ENCODE data around the gene TMEM74B.

Gene TMEM74B

DNA sequence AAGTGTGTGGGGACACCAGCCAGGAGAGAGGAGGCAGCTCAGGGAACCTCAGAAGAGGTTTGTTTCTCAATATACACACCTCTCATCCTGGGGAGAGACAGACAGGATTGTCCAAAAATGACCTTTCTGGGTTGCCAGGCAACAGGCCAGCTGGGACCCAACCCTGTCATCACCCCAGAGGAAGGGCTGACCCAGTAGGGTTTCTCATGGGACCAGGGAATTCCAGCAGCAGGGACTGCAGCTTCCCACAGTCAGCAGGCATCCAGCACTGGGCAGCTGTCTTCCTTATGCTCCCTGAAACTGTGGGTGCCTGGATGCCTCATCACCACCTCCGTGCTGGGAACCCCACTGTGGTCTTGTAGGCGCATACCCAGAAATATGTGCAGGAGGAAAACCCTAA lies 19.8 kb upstream of the TMEM74B start:
- DNase-seq, result no peak

DNA sequence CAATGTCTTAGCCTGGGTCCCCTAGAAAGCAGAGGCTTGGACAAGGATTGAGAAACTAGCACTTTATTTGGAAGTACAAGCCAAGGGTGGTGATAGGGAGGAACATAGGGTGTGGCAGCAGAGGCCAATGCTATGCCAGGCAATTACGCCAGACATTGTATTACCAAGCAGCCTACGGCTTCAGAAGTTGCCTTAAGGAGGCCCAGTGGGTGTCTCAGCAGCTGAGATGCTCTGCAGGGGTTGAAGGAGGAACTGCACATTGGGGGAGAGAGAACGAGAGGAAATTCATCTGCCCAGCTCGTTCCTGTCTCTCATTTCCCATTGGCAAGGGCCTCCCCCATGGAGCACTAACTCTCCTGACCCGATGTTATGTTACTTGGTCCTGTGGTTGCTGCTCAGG lies 19.3 kb upstream of the TMEM74B start:
- no peak for DNase-seq

DNA sequence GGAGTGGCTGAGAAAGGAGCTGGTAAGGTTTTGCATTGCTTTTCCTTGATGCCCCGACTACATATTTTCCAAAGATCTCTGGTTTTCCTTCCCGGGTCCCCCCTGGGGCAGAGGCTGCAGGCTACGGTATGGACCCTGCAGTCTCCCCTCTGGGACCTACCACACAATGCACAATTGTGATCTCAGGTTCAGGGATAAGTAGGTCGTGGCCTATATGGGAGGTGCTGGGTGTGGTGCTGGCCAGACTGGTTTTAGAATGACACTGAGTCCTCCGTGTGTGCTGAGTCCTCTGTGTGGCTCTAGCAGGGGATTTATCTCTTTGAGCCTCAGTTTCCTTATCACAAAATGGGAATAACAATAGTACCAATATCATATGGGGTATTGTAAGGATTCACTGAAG lies 18.8 kb upstream of the TMEM74B start:
- no peak for DNase-seq

DNA sequence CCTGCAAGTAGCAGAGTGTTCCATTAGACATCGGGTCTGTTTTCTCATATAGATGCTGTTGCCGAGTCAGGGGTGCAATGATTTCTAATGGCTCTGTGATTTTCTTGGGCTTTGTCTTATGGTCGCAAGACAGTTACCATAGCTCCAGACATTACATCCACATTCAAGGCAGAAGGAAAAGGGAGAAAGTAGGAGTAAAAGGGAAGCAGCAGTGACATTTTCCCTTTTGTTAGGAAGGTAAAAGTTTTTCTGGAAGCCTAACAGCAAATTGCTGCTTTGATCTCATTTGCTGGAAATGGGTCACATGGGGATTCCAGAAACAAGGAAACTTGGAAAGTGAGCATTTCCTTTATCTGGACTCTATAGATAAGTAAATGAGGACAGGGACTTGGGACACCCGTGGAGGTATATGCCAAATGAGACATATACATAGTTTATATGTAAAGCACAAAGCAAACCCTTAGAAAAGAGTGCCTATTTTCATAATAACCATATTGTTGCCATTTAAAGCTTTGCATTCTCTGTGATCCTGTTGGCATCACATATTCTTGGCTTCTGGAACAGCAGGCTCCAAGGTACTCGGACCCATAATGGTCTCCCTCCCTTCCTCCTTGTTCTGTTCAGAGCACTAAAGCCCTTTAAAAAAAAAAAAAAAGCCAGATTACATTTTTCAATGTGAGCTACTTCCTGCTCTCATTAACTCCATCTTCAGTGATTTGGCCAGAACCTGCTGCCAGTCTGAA lies 18.2 kb upstream of the TMEM74B start, which contains the start of gene C20orf202:
Gene C20orf202, plus strand, starts transcription at position 693 of the 743 bp plus-strand sequence. CDS start 132 bp downstream, outside the sequence.
- no peak for DNase-seq

DNA sequence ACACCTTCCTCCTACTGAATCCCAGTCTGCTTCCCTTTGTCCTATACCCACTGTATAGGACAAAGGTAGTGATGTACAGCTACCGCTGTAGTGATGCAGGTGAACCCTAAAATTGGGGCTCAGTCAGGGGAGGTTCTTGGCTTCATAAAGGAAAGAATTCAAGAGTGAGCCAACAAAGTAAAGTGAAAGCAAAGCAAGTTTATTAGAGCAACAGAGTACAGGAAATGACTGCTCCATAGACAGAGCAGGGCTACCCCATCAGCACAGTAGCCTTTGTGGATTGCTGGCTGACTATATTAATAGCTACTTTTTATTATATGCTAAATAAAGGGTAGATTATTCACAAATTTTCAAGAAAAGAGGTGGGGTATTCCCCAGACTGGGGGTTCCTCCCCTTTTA lies 15.2 kb upstream of the TMEM74B start:
- DNase-seq, result no peak

DNA sequence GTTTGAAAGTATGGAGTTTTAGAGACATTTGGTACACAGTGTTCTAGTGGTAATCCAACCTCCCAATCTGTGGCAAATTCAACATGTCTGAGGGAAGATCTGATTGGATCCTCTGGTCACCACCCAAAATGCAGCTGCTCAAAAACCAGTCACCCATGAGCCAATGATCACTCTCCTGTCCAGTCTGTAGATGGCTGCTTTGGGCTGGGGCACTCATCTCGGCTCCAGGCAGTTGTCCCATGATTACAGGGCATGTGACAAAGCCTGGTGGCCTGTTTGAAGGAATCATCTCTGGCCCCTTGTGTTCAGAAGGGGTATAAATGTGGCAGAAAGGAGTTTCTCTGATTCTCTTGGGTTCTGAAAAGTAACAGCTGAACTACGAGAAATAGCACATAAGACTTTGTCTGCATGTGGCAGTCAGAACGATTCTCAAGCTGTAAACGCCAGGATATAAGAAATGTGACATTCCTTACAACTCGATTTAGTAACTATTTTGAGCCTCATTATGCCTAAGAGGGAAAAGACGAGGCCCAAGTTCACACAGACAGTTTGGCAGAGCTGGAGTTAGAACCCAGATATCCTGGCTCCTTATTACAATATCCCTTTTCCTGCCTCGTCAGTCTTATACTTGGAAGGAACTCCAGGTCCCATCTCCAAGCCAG lies 14.6 kb upstream of the TMEM74B start:
- DNase-seq, result no peak

DNA sequence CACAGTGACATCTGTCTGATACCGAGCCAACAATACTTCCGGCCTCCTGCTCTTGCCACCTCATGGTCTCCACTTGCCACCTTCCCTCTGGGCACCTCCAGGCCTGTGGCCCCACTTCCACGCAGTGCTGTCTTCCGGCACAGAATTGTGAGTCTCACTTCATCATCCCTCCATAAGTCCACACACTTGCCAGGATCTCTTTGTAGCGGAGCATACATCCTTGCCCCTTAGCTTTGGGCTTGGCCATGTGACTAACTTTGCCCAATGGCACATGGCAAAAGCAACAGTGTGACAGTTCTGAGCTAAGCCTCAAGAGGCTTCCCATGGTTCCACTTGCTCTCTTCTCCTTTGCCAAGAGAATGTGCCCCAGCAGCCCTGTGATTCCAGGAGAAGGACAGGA lies 14.0 kb upstream of the TMEM74B start:
- DNase-seq, result no peak

DNA sequence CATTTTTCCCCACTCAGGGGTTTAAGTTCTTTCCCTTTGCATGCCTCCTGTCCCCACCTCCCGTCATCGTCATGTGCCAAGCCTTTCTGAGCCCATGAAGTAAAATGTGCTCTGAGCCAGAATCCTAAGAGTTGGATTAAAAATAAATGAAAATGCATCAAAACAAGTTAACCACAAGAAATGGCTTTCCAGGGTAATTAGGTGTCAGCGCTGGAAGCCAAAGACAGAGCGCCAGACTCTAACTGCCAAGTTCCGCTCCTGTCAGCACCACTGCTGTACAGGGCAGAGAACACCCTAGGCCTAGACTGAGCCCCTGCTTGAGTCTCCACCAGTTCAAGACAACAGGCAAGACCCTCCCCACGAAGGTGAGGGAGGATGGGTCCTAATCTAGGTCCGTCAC lies 13.0 kb upstream of the TMEM74B start:
- no peak for DNase-seq

DNA sequence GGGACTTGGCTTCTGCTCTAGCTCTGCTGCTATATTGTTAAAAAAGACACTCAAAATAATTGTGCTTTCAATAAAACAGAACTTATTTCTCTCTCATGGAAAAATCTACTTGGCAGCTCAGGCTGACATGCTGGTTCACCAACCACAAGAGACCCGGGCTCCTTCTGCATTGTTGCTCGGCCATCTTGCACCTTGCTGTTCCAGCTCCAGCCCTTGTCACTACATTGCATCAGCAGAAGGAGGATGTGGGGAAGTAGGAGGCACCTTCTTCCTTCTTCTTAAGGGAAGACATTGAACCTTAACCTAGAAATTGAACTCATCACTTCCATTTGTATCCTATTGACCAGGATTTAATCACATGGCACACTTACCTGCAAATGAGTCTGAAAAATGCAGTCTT lies 11.9 kb upstream of the TMEM74B start:
- DNase-seq, result no peak

DNA sequence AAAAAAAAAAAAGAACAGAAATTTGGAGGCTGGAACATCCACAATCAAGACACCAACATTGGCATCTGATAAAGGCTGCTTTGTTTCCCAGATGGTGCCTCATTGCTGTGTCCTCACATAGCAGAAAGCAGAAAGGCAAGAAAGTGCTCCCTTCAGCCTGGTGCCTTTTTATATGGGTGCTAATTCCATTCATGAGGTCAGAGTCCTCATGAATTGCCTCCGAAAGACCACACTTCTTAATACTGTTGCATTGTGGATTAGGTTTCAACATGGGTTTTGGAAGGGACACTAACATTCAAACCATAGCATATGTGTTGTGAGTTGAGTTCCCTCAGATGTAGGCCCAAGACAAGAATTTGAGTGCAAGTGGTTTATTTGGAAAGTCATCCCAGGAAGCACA lies 10.4 kb upstream of the TMEM74B start:
- no peak for DNase-seq

DNA sequence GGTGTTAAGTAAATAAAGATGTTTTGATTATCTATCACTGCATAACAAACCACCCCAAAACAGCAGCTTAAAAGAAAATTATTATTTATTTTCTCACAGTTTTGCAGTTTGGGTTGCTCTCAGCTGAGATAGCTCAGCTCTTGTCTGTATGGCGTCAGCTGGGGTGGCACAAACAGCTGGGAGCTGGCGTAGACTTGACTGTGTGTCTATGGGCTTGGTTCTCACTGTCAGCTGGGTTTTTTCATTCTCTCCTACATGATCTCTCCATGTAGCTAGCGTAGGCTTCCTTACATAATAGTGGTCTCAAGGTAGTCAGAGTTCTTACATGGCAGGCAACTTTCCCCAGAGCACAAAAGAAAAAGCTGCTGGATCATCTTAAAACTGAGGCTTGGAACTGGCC lies 6.5 kb upstream of the TMEM74B start:
- no peak for DNase-seq

DNA sequence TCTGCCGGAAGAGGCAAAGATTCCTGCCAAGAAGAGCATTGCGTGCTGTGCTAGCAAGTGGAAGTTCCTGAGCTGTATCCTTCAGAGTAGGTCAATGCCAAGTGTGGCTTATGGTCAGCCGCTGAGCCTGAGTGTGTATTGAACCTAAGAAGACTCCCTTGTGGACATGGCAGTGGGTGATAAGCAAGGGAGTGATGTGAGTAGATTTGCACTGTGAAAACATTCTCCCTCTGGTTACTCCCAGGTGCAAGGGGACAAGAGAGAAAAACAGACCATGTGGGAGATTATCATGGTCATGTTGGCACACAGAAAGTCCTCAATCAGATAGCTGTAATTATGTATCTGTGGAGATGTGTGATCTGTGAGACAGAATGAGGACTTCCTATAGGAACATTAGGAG lies 6.1 kb upstream of the TMEM74B start:
- DNase-seq, result no peak

DNA sequence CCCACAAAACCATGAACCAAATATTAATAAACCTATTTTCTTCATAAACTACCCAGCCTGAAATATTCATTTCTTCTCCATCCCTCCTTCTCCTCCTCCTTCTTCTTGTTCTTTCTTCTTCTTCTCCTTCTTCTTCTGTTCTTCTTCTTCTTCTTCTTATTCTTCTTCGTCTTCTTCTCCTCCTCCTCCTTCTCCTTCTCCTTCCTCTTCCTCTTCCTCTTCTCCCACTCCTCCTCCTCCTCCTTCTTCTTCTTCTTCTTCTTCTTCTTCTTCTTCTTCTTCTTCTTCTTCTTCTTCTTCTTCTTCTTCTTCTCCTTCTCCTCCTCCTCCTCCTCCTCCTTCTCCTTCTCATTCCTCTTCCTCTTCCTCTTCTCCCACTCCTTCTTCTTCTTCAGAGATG lies 5.0 kb upstream of the TMEM74B start:
- DNase-seq, result no peak

DNA sequence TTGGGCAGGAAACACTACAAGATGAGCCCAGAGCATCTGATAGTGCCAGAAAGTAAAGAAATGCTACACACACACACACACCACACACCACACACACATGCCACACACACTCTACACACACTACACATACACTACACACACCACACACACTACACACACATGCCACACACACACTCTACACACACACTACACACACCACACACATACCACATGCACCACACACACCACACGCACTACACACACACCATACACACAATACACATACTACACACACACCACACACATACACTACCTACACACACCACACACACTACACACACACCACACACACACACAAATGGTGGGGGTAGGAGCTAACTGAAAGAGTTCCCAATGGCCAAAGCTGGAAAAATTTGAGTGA lies 3.6 kb upstream of the TMEM74B start:
- DNase-seq, result no peak

DNA sequence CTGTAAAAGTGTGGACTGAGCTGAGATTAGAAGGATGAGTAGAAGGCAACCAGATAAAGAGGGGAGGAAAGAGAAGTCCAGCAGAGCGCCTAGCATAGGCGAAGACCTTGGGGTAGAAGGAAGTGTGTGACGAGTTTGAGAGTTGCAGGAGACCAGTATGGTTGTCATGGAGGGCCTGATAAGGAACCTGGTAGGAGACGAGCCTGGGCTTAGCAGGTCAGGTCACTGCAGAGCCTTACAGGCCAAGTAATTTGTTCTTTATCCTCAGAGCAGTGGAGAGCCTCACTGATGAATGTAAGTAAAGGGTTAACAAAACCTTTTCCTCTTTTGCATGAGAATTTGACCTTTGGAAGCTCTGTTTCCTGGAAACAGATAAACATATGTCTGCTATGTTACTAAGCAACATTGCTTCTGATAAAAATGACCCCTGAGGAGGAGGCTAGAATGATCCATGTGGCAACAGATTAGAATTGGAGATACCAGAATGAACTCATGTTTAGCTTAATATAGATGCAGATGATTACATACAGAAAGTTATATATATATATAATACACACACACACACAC lies 2.9 kb upstream of the TMEM74B start:
- no peak for DNase-seq

DNA sequence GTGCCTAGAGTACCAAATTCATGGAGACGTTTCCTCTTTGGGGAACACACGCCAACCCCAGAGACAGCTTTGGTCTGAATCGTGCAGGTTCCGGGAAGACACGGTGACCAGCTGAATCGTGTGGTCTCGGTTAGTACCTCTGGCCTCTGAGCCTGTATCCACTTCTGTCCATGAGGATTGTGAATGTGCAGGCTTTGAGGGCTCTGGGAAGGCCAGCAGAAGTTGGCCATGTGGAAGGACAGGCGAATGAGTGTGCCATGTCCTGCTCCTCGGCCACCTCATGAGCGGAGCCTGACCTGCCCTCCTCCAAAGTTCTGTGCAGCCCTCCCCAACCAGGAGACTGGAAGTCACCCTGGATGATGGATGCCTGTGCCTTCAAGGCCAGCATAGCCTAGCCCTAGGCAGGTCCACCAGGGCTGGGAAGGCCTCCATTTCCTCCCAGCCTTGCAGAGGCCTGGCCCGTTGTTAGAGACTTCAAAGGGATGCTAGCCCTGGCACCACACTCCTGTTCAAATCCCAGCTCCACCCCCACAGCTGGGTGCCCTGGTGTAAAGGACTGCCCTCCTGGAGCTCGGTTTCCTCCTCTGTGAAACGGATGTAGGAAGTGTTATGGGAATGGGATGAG lies 1.7 kb upstream of the TMEM74B start:
- DNase-seq, result no peak

DNA sequence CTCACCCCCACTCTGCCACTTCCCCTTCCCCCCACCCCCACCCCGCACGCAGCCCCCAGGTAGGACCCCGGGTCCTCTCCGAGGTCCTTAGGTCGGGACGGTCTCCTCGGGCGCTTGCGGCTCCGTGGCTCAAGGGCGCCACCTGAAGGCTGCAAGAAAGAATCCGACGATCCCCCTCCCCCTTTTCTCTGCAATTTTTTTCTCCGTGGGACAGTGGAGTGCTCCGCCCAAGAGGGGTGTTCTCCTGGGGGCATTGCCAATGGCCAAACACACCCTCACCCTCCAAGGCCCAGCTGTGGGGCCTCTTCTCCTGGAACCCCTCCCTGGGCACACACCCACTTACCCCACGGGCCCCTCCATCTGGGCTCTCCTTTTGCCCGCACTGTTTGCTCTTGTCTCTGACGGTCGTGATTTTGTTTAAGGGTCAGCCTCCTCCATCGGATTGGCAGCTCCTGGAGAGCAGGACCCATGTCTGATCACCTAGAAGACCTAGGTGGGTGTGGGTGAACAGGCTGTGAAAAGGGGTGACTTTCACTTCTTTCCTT lies 1.1 kb upstream of the TMEM74B start:
- DNase-seq, result peak; percentile 47

DNA sequence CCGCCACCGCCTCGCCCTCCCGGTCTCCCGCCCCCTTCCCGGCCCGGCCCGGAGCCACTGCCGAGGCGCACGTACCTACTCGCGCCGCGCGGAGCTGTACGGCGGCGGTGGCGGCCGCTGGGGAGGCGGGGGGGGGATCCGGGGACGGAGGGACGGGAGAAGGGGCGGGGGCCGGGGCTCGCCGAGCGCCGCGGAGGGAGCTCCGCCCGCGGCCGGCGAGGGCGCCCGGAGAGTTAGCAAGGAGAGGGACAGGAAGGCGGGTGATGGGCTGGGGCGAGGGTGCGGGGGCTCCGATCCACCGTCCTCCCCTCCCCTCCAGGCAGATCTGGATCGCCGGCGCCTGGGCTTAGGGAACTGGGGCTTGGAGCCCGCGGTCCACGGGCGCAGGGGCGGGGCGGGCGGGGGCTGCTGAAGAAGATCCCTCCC lies 548 bp upstream of the TMEM74B start:
- DNase-seq, result peak; percentile 30

DNA sequence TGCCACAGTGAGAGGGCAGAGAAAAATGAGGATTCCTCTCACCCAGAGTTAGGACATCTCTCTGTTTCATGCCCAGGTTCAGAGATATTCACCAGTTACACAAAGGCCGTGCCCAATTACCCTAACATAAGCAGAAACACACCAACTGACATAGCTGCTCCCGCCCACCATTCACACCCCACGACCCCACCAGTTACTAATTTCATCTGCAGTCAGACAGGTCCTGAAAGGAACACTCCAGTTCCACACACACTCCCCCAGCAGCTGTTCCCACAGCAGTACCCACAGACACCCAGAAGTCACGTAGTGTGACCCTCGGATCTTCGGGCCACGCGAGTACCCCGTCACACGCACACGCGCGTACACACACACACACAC lies 532 bp downstream of the TMEM74B start:
- DNase-seq, result no peak

DNA sequence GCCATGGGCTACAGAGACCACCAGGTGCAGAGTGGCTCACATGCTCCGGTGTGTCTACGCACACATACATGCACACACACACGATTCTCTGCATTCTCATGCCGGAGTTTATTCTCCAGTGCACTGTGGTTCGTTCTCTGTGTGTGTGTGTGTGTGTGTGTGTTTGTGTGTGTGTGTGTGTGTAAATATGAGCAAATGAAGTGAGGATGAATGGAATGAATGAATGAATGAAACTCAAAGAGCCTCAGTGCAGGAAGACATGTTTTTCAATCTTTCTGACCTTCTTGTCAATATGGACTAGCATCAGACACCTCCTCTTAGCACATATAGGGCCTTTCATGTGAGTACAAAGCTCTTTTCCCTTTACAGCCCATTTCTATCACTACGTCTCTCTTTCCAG lies 1.6 kb downstream of the TMEM74B start:
- no peak for DNase-seq

DNA sequence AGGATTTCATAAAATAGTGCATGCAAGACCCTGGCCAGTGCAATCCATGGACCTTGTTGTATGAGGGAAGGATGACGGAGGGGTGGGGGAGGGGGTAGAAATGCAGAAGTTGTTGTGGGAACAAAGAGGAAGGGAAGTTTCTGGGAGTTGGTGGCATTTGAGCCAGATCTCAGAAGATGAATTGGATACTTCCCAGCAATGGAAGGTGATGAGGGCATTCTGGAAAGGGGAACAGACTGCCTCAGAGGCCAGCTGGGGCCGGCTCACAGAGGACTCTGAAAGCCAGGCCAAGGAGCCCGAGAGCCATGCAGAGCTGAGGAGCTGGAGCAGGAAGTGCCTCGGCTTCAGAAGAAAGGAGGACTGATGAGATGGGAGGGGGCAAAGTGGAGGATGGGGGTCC lies 2.7 kb downstream of the TMEM74B start:
- DNase-seq, result no peak

DNA sequence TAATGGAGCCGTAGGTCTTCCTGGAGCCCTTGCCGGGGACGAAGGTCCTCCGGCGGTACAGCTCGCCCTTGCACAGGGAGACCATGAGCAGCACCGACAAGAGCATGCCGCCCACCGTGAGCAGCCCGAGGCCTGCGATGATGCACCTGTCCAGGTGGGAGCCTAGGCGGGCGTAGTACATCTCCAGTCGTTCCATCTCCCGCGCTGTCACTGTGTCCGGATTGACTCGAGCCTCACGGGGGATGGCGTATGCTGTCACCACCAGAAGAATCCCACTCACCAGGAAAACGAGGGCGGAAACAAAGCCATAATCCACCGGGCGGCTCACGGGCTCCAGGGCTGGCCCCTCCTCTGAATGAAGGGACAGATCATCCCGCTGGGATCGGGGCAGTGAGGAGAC lies 3.8 kb downstream of the TMEM74B start:
- no peak for DNase-seq

DNA sequence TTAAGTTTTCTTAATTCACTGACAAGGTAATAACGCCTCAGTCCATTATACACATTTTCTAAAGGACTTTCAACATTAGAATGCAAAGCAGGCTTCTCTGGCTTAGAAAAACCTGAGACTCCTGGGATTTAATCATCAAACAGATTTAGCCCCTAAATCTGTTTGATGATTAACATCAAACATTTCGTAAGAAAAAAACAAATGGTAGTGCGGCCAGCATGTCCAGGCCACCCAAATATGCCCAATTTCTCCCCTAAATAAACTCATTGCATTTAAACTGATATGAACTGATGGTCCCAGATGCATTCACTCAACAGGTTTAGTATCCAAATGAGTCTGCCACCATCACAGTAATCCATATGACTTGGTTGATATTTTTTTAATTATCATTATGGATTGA lies 6.2 kb downstream of the TMEM74B start:
- no peak for DNase-seq

DNA sequence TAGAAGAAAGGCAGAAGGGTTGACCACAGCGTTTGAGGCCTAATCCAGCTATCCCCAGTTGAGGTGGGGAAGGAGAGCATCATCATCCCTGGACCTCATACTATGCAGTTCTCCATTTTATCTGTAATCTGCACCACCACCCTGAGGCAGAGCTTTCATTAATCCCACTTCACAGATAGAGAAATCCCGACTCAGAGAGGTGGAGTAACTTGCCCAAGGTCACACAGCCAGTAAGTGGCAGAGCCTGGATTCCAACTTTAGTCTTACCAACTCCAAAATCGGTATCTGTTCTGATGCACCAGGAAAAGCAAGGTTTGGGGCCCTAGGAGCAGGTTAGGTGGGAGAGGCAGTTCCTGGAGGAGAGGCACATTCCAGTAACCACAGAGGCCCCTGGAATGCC lies 6.7 kb downstream of the TMEM74B start:
- DNase-seq, result no peak
